GM19455 (cell line): ENCODE results near the gene AUTS2.

Experiments
- ATAC-seq: cut with Tn5 transposase; IDR thresholded peaks from one replicate; pipeline ENCODE4 v1.9.1; 2021; ENCODE audit not compliant: unreplicated experiment

The AUTS2 gene

DNA sequence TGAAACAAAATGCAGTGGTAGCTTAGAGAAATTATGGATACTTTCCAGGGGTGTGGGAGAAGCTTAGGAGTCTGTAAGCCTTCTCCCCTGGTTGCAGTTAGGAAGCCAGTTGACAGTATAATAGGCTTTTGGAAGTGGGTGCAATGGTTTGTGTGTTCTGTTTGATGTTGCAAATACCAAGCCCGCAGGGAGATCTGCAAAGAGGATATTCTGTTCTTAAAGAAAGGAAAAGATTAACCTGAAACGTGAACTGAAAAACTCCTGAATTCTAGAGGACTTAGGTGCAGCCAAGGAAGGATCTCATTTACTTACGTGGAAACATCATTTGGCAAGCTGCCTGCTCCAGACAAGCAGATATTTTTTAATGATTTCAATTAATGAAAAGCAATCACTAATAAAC is 496.6 kb downstream of the AUTS2 start:
- no peak for ATAC-seq

DNA sequence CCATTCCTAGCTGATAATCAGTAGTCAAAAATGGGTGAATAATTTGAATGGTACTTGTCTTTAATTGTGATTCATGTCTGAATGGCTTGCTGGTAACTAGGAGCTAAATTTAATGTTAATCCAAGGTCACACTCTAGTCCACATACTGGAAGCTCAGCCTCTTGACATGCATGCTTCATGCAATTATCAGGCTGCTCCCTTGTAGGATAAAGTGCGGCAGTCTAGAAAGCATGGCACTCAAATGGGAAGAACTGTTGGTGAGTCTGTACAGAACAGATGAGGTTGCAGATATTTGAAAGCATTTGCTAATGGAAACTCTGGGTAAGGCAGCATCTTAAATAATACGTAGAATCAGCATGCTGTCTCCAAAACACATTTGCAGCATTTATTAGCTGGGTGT is 499.4 kb downstream of the AUTS2 start:
- no peak for ATAC-seq

DNA sequence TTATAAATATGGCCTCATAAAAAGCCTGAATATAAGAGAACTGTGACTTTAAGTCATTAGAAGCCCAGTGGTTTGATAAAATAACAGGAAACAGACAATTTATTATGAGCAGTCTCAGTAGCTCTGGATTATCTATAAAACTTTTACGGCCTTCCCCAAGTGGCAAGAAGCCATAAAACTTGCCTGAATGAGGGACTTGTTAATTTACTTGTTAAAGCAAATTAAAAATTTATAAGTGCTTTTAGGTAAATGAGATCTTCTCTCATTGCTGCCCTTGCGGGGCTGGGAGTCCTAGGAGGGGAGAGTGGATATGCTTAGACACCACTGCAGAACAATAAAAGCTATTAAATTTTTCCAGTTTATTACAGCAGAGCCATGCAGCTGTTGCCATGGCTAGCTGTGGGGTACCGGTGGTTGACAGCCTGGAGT is 499.9 kb downstream of the AUTS2 start:
- no peak for ATAC-seq

DNA sequence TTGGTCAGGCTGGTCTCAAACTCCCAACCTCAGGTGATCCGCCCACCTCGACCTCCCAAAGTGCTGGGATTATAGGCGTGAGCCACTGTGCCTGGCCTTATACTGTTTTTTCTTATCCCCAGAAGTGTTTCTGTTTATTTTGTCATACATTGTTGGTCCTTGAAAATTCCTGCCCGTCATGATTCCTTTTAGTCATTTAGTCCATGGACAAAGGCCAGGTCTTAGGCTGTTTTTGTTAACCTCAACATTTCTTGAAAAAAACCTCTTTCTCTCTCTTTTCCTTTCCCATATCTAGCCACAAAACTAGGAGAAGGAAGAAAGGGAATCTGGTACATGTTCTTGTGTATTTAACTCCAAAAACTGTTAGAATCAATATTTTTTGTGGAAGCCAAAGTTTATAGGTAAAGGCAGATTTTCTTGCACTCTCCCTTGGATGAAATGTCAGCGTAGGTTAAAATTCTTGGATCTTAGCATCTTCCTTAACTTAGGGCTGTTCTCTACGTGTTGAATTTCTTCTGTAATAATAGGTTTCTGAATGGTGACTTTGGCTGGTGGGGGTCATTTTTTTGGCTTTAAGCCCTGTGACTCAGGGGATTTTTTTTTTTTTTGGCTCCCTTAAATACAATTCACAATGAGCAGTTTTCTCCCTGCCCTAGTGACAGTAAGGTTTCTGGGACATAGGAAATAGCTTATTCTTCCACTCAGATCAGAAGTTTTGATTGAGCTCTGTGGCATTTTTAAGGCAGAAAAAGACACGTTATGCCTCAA is 500.8 kb downstream of the AUTS2 start:
- ATAC-seq: no peak

DNA sequence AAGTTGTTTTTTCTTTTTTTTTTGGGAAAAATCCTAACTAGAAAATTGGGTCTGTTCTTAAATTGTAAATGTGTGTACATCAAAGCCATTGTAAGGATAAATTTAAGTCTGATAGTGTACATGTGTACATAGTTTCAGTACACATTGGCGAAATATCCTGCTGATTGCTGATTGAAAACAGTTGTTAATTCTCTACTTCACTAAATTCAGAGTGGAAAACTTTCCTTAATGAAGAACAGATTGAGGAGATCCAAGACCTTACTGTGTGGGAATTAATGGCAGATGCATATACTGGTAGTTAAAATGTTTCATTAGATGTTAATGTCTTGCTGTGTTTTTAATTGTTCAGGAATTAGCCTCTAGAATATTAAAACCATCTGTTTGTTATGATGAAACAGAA is 506.0 kb downstream of the AUTS2 start:
- ATAC-seq: no peak

DNA sequence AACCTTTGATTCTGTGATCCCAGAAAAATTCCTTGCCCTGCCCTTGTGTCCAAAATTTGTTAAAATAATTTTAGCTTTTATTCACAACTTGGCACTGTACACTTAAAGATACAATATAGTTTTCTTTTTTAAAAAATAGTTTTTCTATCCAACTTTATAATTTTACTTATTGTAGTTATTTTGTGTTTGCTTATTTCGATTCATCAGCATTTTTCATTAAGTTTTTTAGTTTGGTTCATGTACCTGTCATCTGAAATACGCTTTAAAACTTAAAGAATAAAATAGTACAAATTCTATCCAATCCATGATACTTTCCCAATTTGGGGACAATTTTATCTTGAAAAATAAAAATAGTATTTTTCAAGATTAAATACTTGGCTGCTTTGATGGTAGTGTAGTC is 514.8 kb downstream of the AUTS2 start:
- ATAC-seq: no peak

DNA sequence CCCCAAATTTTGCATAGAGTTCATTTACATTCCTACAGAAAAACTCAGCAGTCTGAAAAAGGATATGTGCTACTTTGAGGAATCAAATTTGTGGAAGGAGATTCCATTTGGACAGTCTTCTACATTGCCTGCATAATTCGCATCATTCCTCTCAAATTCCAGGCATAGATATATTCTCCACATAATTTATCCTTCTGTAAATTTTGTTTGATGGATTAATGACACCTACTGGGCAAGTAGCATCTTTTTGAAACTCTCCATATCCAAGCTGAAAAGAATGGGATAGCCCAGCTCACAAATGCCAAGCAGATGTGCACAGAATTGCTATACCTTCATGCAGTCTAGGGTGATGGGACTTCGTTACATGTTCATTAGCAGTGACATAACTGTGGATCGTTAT is 515.3 kb downstream of the AUTS2 start:
- no peak for ATAC-seq

DNA sequence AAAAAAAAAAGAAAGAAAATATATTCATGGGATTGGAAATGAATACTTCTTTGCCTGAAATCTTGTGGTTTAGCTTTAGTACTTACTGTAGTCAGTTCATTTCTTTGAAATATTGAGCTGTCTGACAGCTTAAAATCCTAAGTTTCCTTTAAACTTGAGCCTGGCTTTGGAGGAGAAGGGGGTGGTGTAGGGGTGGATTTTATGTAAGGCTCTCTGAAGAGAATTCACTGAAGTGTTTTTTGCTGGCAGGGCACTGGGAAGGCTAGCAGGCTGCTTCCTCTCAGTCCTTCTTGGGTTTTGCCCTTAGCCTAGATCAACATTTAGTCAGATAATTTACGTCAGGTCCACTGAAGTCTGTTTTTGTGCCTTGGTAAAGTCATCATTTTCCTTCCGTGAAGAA is 516.5 kb downstream of the AUTS2 start:
- ATAC-seq: no peak

DNA sequence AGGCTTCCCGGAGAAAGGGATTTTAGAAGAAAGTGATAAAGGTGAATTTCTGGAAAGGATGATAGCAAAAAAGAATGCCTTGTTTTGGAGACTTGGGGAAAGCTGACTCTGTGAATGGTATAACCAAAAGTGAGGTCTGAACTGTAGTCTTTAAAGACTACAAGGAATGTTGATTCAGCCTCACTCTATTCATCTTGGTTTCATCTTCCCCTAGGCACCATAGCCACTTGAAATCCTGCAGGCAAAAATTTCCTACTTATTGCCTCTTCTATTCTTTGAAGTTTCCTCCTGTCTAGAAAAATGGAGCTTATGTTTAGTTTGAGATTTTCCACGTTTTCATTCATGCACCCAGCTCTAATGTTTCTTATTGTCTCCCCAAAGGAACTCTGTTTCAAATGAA is 518.0 kb downstream of the AUTS2 start:
- ATAC-seq: no peak

DNA sequence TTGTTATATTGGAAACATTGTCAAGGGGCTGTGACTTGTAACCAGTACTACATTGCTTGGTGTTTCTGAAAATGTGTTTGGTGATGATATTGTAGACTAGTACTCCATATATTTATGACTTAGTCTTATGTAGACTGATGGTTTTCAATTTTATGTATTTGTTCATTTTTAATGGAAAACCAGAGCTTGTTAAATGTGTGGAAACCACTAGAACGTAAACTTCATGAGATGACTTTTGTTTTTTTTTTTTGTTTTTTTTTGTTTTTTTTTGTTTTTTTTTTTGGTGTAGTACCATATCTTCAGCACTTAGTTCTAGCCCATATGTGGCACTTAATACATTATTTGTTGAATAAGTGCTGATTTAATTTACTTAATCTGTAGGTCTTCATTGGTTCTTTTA is 518.6 kb downstream of the AUTS2 start:
- no peak for ATAC-seq

DNA sequence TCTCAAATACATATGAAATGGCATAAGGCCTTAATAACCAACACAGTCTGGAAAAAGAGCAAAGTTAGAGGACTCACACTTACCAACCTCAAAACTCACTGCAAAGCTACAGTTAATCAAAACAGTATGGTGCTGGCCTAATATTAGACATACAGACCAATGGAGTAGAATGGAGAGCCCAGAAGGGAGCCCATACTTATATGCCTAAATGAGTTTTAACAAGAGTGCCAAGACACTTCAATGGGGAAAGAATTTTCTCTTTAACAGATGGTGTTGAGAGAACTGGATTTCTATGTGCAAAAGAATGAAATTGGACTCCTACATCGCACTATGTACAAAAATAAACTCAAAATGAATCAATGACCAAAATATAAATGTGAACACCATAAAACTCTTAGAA is 522.6 kb downstream of the AUTS2 start:
- ATAC-seq: no peak

DNA sequence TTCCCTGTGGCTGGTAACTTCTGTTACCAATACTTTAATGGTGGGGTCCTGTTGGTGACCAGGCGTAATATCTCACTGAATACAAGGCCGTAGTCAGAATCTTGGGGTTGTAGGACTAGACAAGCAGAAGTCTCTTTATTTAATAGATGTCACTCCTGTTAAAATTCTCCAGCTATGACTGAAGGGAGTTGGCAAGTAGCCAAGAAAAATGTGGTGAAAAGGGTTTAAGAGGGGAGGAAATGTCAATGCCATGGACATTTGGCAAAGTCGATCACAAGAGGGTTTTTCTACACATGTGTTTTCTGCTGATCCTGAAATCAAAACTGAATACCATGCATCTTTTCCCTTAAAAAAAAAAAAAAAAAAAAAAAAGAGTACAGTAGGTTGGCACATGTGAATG is 533.5 kb downstream of the AUTS2 start:
- ATAC-seq: no peak

DNA sequence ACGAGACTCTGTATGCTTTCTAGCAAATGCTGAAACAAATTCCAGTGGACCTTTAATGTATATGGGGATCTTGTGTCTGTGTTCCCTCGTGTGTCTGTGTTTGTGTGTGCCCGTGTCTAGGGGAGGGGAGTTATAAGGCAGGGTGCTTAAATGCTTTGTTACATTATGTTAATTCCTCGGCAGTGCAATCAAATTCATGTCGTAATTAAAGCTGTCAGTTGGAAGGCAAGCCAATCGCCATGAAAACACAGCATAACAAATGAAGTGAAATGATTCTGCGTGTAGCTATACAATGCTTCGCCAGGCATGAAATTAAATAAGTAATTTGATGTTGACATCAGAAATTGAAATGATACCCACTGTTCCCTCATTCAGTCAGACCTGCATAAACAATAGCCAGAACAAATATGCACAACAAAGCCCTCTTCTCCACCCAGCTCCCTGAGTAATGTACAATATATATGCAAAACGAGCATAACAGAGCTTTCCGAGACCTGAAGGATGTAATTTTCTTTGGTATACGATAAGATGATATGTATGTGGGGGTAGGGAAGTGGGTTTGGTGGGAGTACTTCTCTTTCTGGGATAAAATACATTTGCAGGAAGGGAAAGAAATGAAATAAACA is 534.1 kb downstream of the AUTS2 start:
- no peak for ATAC-seq

DNA sequence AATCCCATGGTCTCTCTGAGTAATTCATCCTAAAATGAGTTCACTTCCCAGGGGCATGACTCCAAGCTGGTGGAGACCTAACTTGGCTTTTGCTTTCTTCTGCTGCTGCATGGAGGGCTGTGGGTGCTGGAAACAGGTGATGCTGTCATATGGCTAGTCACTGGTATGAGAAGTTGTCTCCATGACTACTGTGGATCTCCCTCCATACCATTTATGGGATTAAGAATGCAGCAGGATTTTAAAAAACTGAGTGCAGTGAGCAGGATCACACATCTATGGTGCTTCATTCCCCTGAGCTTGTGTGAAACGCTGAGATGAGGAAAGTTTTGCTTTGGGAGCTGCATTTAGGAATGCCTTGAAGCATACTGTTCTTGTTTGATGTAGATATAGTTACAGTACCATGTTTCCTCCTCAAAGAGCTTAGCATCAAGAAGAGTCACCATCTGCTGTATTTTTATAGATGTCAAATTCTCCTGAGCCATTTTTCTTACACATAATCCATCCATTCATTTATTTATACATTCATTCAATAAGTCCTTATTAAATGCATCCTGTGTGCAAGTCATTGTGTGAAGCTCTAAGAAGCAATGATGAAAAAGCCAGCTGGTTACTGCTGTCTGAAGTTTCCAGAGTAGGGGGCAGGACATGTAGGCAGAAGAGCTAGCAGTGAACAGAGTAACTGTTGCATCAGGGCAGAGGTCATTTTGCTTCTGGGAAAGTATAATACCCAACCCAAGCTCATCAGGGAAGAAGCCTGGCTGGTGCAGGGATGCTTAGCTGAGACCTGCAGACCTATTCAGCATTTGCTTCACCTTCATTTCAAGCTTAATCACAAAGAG is 534.8 kb downstream of the AUTS2 start:
- no peak for ATAC-seq

DNA sequence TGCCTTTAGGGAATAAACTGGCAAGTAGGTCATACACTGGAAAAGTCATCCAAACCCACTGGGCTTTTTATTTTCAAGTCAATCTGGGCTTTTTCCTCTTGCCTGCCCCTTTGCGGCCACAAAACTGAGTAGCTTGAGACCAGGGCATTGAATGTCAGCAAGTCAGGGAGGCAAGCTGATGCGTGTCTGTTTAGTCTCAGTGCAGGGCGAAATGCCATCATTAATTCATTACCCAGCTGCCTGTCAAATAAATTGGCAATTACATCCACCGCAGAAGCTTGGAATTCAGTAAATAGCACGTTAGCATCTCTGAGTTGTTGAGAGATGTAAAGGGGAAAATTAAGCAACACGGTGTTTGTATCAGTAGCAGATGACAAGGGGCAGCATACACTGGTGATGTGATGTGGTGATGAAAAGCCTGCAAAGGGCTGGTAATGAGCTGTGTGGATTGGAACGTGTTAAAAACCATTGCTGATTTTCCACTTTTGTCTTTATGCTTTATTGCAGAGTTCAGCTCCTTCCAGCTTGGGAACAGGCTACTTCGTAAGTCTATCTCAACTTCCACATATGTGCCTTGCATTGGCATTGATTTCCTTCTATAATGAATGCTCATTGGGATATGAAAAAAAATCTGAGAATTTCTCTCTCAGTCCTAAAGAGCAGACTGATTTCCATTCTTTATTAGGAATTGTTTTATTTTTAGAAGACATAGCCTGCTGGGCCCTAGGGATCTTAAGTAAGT is 535.9 kb downstream of the AUTS2 start:
- no peak for ATAC-seq

DNA sequence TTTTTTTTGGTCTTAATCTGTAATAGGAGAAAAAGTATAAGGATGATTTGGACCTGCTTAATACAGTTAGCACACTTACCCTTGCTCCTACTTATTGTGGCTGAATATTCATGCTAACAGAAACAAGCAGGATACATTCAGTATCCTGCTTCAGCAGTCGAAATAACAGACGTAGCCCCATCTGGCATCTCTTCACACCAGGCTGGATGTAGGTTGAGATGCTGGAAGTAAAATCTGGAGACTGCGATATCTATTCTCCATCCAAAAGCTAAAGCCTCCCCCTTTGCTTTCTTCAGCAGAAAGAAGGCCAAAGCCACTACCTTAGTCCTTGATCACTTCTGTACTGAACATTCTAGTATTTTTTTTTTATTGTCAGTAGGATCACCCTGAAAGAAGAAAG is 537.4 kb downstream of the AUTS2 start:
- ATAC-seq: no peak

DNA sequence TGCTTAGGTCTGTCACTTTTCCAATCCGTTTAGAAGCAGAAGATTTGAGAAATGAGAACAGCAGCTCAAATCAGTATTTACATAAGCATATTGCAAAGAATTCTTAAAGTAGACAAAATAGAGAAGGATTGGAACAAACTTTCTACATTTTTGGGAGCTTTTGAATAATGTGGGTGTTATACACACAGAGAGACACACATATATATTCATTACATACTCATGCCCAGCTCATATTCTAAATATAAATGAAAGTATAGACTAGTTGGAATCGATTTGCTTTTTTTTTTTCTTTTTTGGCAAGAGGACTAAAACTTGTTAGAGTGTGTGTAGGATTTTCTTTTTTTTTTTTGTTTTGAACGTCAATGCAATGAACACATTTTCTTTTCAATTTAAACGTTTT is 538.9 kb downstream of the AUTS2 start:
- ATAC-seq: no peak

DNA sequence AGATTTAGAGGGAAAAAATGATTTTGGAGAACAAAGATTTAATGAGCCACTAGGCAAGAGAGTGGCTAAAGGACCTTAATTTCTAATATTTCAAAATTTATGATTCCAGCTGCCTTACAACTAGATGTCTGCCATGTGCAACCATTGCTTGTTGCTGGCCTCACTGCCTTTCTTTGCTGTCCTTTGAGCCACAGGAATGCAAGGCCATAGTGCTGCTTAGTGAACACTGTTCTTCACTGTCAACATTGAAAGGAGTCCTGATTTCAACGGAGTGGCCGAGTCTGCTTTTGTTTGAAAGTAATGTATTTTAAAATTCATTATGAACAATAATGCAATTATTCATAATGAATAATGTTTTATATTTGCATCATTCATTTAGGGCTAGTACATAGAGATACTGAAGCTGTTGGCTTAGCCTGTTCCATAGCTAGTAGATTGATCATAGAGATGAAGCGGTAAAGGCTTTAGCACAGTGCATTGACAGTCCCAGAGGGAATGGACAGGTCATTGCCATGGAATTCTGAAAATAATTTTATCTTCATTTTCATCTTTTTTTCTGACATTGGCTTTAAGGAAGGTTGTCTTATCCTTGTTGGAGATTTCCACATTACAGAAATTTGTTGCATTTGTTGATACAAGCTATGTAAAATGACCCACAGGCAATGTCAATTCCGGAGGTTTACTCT is 544.1 kb downstream of the AUTS2 start:
- no peak for ATAC-seq

DNA sequence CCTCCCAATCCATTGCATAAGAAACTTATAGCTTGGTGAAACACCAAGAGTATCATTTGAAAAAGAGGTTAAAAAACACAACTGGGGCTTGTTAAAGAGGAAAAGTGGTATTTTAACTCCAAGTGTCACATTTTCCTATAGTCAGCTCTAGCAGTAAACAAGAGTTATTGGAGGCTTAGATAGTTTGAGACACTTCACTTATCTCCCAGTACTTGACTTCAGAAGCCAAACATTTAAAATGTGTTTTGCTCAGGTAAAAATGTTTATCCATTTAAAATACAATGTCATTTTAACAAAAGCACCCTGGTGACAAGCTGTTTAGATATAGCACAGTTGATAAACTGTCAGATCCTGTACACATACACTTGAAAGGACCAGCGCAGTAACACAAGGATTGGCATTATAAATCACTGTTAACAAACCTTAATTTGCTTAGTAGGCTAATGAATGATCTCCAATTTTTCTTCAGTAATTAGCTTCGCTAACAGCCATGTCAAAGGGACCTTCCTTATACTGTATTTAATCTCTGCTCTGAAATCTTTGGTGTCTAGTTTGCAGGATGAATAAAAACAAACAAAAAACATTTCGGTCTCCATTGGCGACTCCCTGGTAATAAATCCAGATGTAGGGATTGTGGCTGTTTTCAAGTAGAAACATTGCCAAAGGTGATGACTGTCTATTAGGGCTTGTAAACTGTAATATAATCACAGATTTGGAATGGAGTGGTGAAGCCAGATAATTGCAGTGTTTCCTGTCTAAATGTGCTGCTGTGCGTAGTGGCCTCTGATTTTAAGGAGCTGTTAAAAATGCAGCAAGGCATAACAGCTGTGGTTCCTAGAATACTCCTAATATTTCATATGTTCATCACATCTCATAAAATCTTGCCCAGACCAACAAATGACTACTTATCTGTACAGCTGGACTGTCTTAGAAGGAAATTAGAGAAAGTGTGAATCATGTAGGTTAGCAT is 545.1 kb downstream of the AUTS2 start:
- ATAC-seq: no peak

DNA sequence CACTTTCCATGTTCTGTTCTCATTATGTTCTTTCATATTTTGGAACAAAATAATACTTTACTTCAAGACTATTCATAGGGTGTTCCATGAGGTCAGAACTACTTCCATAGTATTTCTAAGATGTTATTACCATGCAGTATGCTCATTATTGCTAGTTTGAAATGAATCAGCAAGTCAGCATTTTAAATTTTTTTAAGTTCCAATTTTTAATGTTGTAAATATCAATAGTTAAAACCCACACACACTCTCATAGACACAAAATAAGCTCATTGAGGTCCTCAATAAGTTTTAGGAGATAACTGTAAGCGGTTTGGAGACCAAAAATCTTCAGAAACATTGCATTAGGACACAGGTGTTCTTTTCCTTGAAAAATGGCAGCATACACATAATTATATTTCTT is 550.7 kb downstream of the AUTS2 start:
- ATAC-seq: no peak
